Measurements from ENCODE around the gene NNMT.

The NNMT gene

DNA sequence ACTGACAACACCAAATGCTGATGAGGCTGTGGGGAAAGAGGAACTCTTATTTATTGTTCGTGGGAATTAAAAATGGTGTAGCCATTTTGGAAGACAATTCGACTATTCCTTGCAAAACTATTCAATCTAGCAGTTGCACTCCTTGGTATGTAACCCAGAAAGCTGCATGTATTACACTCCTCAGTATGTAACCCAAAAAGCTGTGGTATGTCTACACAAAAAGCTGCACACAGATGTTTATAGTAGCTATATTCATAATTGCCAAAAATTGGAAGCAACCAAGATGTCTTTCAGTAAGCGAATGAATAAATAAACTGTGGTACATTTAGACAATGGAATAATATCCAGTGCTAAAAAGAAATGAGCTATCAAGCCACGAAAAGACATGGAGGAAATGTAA is 4.9 kb downstream of the NNMT start:
- H3K36me3 Mint-ChIP-seq (ENCODE audit: low read depth), result no peaks in the 10 kb centered on the region
- H3K27me3 Mint-ChIP-seq (ENCODE audit: low read depth), result peaks cover 16% of the 10 kb centered on the region
- H3K4me1 Mint-ChIP-seq (ENCODE audit: low read depth), result no peaks in the 10 kb centered on the region
- no peaks in the 10 kb centered on the region for H3K9me3 Mint-ChIP-seq
- no peak overlapping the region for H3K4me3 Mint-ChIP-seq
- H3K27ac Mint-ChIP-seq, result no peak overlapping the region
- no peak for DNase-seq (ENCODE audit: low spot score)

DNA sequence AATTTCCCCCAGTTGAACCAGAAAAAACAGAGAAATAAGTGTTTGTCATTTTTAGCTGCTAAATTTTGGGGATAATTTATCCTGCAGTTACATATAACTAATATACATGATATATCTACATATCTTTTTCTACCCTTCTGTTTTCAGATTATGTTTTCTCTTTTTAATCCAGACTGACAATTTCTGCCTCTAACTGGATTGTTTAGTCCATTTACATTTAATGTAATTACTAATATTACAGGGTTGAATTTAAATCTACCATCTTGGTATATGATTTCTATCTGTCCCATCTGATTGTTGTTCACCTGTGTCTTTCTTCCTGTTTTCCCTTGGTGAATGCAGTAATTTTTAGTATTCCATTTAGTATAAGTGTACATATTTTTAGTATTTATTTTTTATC is 5.7 kb downstream of the NNMT start:
- H3K27me3 Mint-ChIP-seq (ENCODE audit: low read depth), result peaks cover 16% of the 10 kb centered on the region
- no peak overlapping the region for H3K27ac Mint-ChIP-seq
- no peaks in the 10 kb centered on the region for H3K4me1 Mint-ChIP-seq (ENCODE audit: low read depth)
- H3K36me3 Mint-ChIP-seq (ENCODE audit: low read depth), result no peaks in the 10 kb centered on the region
- no peak for DNase-seq (ENCODE audit: low spot score)
- no peaks in the 10 kb centered on the region for H3K9me3 Mint-ChIP-seq
- no peak overlapping the region for H3K4me3 Mint-ChIP-seq

DNA sequence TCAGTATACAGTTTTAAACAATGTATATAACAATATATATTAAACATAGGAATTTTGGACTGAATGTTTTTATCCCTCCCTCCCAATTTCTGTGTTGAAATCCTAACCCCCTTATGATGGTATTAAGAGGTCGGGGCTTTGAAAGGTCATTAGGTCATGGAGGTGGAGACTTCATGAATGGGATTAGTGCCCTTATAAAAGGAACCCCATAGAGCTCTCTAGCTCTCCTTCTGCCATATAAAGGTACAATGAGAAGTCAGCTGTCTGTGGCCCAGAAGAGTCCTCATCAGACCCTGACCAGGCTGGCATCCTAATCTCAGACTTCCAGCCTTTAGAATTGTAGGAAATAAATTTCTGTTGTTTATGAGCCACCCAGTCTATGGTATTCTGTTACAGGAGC is 6.5 kb downstream of the NNMT start:
- Mint-ChIP-seq H3K27me3 (ENCODE audit: low read depth) (peaks cover 24% of the 10 kb centered on the region), H3K4me1 (ENCODE audit: low read depth) (peaks cover 3% of the 10 kb centered on the region), H3K4me3 (no peak overlapping the region), H3K36me3 (ENCODE audit: low read depth) (no peaks in the 10 kb centered on the region), H3K27ac (no peak overlapping the region), H3K9me3 (no peaks in the 10 kb centered on the region)
- no peak for DNase-seq (ENCODE audit: low spot score)

DNA sequence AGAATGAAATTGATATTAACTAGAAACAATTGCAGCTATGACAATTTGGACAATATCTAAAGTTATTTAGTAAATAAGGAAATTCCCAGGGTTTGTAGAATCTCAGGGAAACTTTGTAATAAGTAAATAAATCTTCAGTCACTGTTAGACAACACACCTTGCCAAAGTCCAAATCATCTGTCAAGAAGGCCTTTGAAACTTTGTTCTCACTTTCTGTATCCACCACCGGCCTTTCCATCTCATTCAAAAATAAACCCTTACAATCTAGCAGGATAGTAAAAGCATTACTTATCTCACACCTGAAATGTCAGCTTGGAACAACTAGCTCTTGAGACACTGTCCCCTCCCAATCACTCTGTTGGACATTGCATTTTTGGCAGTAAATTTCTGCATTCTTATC is 7.9 kb downstream of the NNMT start:
- no peak overlapping the region for H3K4me3 Mint-ChIP-seq
- no peaks in the 10 kb centered on the region for H3K36me3 Mint-ChIP-seq (ENCODE audit: low read depth)
- peaks cover 37% of the 10 kb centered on the region for H3K27me3 Mint-ChIP-seq (ENCODE audit: low read depth)
- no peak for DNase-seq (ENCODE audit: low spot score)
- H3K27ac Mint-ChIP-seq, result no peak overlapping the region
- no peaks in the 10 kb centered on the region for H3K9me3 Mint-ChIP-seq
- H3K4me1 Mint-ChIP-seq (ENCODE audit: low read depth), result peaks cover 3% of the 10 kb centered on the region

DNA sequence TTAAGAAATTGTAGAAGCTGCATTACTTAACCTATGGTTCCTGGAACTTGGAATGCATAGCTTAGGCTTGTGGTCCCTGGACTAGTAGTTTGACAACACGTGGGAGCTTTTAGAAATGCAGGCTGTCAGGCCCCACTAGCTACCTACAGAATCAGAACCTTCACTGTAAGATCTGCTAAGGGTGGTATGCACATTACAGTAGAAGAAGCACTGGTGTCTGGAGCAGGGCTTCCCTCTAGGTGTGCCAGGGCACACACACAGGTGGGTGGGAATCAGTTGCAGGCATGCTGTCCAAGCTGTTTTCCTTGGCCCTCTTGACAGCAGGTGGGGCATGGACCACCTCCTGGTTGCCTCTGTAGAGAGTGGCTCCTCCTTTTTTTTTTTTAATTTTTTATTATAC is 8.8 kb downstream of the NNMT start:
- Mint-ChIP-seq H3K27me3 (ENCODE audit: low read depth) (peaks cover 38% of the 10 kb centered on the region), H3K4me3 (no peak overlapping the region)

DNA sequence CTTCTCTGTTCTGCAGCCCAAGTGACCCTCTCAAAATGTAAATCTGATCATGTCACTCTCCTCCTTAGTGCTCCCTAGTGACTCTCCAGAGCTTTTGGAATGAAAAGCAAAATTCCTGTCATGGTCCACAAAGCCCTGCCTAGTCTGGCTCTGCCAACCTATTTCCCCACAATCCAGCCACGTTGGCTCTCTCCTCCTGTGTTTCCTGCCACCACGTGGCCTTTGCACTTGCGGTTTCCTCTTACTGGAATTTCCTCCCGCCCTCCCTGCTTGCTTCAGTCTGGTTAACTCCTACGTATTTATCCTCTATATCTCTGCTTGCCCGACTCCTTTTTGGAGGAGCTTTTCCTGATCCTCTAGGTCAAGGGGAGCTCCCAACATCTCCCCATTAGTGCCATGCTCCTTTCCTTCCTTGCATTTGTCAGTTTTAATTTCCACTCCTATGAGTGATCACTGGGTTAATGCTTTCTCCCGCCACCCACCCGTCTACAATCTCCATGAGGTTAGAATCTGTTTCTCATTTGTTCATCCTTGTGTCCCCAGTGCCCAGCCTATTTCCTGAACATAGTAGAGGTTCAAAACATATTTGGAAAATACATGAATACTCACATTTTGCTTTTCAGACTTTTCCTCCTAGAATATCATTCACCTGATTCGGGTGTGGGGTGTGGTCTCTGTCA is 11.5 kb downstream of the NNMT start:
- Mint-ChIP-seq H3K9me3 (no peaks in the 10 kb centered on the region), H3K4me1 (ENCODE audit: low read depth) (peaks cover 3% of the 10 kb centered on the region), H3K27me3 (ENCODE audit: low read depth) (peaks cover 30% of the 10 kb centered on the region), H3K4me3 (no peak overlapping the region), H3K27ac (no peak overlapping the region), H3K36me3 (ENCODE audit: low read depth) (no peaks in the 10 kb centered on the region)
- DNase-seq (ENCODE audit: low spot score), result no peak

More for the DNA sequence above, 8.8 kb downstream of the NNMT start:
- no peaks in the 10 kb centered on the region for H3K36me3 Mint-ChIP-seq (ENCODE audit: low read depth)
- no peaks in the 10 kb centered on the region for H3K9me3 Mint-ChIP-seq
- H3K4me1 Mint-ChIP-seq (ENCODE audit: low read depth), result peaks cover 3% of the 10 kb centered on the region
- no peak for DNase-seq (ENCODE audit: low spot score)
- H3K27ac Mint-ChIP-seq, result no peak overlapping the region

DNA sequence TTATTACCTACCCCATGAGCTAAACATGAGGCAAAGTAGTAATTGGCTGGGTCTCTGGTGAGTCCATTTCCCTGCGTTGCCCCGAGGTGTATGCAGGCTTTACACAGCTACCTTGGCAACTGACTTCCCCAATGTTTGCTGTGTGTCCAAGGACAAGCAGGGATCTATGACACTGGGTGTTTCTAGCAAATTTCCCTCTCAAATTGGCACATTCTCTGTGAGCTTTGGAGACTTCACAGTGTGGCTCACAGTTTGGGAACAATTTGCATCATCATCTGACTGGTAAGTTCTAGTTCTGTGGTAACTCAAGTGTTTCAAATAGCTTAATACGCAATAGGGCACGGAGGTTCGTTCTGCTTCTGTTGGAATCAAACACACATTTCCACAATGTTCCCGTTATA is 12.5 kb downstream of the NNMT start:
- peaks cover 28% of the 10 kb centered on the region for H3K27me3 Mint-ChIP-seq (ENCODE audit: low read depth)
- H3K4me3 Mint-ChIP-seq, result no peak overlapping the region
- no peaks in the 10 kb centered on the region for H3K36me3 Mint-ChIP-seq (ENCODE audit: low read depth)
- no peak overlapping the region for H3K27ac Mint-ChIP-seq
- peaks cover 3% of the 10 kb centered on the region for H3K4me1 Mint-ChIP-seq (ENCODE audit: low read depth)
- DNase-seq (ENCODE audit: low spot score), result no peak
- no peaks in the 10 kb centered on the region for H3K9me3 Mint-ChIP-seq

DNA sequence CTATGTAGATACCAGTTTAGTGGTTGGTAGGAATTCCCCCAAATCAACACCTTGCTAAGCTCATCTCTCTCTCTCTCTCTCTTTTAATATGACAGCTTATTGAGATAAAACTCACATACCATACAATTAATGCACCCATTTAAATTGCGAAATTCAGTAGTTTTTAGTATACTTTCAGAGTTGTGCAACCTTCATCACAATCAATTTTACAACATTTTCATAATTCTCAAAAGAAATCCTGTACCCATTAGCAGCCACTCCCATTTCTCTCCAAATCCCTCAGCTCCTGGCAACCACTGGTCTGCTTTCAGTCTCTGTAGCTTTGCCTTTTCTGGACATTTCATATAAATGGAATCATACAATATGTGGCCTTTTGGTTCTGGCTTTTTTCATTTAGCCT is 13.3 kb downstream of the NNMT start:
- peaks cover 3% of the 10 kb centered on the region for H3K4me1 Mint-ChIP-seq (ENCODE audit: low read depth)
- H3K36me3 Mint-ChIP-seq (ENCODE audit: low read depth), result no peaks in the 10 kb centered on the region
- DNase-seq (ENCODE audit: low spot score), result no peak
- H3K9me3 Mint-ChIP-seq, result no peaks in the 10 kb centered on the region
- no peak overlapping the region for H3K27ac Mint-ChIP-seq
- H3K4me3 Mint-ChIP-seq, result no peak overlapping the region
- H3K27me3 Mint-ChIP-seq (ENCODE audit: low read depth), result peaks cover 23% of the 10 kb centered on the region

DNA sequence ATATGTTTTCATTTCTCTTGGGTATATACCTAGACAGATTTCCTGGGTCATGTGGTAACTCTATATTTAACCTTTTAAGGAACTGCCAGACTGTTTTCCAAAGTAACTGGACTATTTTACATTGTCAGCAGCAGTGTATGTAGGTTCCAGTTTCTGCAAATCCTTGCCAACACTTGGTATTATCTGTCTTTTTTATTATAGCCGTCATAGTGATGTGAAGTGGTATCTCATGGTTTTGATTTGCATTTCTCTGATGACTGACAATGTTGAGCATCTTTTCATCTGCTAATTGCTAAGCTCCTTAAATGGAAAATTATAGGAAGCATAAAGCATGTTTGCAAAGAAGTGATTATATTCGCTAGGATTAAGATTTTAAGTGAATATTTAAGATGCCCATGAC is 13.9 kb downstream of the NNMT start:
- no peaks in the 10 kb centered on the region for H3K36me3 Mint-ChIP-seq (ENCODE audit: low read depth)
- DNase-seq (ENCODE audit: low spot score), result no peak
- no peak overlapping the region for H3K27ac Mint-ChIP-seq
- no peak overlapping the region for H3K4me3 Mint-ChIP-seq
- peaks cover 3% of the 10 kb centered on the region for H3K4me1 Mint-ChIP-seq (ENCODE audit: low read depth)
- H3K9me3 Mint-ChIP-seq, result no peaks in the 10 kb centered on the region
- peaks cover 23% of the 10 kb centered on the region for H3K27me3 Mint-ChIP-seq (ENCODE audit: low read depth)

DNA sequence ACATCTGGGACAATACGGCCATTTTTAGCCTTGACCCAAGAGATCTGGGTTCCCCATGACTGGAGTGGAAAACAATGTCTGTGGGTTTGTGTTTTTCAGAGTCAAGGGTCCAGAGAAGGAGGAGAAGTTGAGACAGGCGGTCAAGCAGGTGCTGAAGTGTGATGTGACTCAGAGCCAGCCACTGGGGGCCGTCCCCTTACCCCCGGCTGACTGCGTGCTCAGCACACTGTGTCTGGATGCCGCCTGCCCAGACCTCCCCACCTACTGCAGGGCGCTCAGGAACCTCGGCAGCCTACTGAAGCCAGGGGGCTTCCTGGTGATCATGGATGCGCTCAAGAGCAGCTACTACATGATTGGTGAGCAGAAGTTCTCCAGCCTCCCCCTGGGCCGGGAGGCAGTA is 15.7 kb downstream of the NNMT start:
- Mint-ChIP-seq H3K4me3 (no peak overlapping the region), H3K27me3 (ENCODE audit: low read depth) (peaks cover 23% of the 10 kb centered on the region), H3K27ac (no peak overlapping the region), H3K4me1 (ENCODE audit: low read depth) (peaks cover 12% of the 10 kb centered on the region), H3K9me3 (no peaks in the 10 kb centered on the region), H3K36me3 (ENCODE audit: low read depth) (no peaks in the 10 kb centered on the region)
- DNase-seq (ENCODE audit: low spot score), result no peak

DNA sequence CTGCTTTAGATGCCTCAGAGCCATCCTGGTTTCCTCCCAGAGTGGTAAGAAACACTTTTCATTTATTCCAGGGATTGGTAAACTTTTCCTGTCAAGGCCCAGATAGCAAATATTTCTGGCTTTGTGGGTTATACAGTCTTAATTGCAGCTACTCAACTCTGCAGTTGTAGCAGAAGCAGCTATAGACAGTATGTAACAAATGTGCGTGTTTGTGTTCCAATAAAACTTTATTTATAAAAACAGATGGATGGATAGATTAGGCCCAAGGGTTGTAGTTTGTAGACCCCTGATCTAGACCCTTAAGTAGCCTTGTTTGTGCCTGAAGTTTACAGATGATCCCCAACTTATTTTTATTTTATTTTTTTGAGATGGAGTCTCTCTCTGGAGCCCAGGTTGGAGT is 17.9 kb downstream of the NNMT start:
- no peak for DNase-seq (ENCODE audit: low spot score)
- Mint-ChIP-seq H3K27me3 (ENCODE audit: low read depth) (peaks cover 3% of the 10 kb centered on the region), H3K4me3 (no peak overlapping the region), H3K36me3 (ENCODE audit: low read depth) (no peaks in the 10 kb centered on the region), H3K27ac (no peak overlapping the region), H3K9me3 (no peaks in the 10 kb centered on the region), H3K4me1 (ENCODE audit: low read depth) (peaks cover 17% of the 10 kb centered on the region)

DNA sequence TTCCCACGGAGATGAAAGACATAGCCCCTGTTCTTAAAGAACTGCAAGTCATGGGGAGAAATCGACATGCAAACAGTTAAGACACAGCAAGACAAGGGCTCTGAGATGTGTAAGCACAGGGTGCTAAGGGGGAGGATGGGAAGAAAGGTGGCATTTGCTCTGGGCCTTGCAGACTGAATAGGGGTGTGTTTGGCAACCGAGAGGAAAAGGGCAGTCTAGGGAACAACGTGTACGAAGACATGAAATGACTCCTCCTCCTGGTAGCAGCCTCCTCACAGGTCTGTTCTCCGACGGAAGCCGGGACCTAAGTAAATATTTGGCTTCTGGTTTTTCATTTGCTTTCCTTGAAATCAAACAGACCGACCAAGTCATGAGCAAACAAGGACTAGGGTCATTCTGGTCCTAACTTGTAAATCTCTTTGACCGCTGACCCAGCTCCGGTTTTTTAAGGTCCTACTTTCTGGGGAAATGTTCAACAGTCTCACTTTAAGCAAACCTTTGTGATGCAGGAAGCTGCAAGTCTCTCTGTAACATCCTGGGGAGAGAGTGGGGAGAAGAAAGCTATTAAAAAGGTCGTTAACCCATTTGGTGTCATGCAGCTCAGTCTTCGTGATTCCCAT is 19.7 kb downstream of the NNMT start:
- Mint-ChIP-seq H3K4me1 (ENCODE audit: low read depth) (peaks cover 25% of the 10 kb centered on the region), H3K27ac (peak overlapping the region; percentile 8), H3K4me3 (peak overlapping the region; percentile 71), H3K27me3 (ENCODE audit: low read depth) (peaks cover 7% of the 10 kb centered on the region), H3K36me3 (ENCODE audit: low read depth) (no peaks in the 10 kb centered on the region), H3K9me3 (no peaks in the 10 kb centered on the region)
- DNase-seq (ENCODE audit: low spot score), result no peak

DNA sequence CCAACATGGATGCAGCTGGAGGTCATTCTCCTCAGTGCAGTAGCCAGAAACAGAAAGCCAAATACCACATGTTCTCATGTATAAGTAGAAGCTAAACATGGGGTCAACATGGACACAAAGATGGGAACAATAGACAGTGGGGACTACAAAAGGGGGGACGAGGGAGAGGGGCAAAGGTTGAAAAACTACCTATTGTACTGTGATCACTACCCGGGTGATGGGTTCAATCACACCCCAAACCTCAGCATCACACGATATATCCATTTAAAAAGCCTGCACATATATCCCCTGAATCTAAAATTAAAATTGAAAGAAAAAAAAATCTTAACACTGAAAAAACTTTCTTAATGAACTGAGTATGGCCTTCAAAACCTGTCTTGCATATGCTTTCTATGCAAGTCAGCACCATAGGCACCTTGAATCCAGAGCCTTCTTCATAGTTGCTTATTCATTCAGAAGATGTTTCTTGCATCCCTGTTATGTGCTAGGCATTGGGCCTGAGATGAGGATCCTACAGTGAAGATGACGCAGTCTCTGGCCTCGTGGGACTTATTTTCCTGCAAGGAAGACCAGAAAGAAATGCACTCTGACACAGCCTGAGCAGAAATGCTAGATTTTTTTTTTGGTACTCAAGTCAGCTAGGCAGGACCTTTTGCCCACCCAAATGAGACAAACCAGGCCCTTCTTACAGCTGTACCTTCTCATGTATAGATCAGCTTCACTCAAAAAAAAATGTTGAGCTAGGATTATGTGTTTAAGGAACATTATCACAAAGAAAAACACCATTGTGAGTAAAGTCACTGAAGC is 21.0 kb downstream of the NNMT start:
- H3K36me3 Mint-ChIP-seq (ENCODE audit: low read depth), result no peaks in the 10 kb centered on the region
- H3K27ac Mint-ChIP-seq, result no peak overlapping the region
- no peaks in the 10 kb centered on the region for H3K9me3 Mint-ChIP-seq
- peaks cover 7% of the 10 kb centered on the region for H3K27me3 Mint-ChIP-seq (ENCODE audit: low read depth)
- no peak overlapping the region for H3K4me3 Mint-ChIP-seq
- no peak for DNase-seq (ENCODE audit: low spot score)
- peaks cover 25% of the 10 kb centered on the region for H3K4me1 Mint-ChIP-seq (ENCODE audit: low read depth)

DNA sequence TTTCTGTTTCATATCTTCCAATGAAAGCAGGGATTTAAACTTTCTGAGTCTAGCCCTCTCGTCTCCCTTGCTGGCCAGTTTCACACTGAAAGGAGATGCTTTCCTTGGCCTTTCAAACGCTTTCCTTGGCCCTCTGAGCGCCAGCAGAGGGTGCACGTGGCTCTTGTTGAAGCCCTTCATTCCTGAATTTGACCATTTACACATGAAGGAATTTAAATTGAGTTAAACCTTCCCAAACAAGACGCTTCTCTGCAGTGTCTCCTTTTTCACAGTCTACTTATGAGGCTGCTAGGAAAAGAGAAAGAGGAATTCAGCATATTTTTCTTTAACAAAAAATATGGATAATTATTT is 21.6 kb downstream of the NNMT start:
- Mint-ChIP-seq H3K9me3 (no peaks in the 10 kb centered on the region), H3K4me1 (ENCODE audit: low read depth) (peaks cover 25% of the 10 kb centered on the region), H3K27ac (no peak overlapping the region), H3K36me3 (ENCODE audit: low read depth) (no peaks in the 10 kb centered on the region), H3K27me3 (ENCODE audit: low read depth) (peaks cover 7% of the 10 kb centered on the region), H3K4me3 (no peak overlapping the region)
- DNase-seq (ENCODE audit: low spot score), result no peak
